GM23338 (cell line): Measurements from ENCODE around the gene PAPOLB. TPM values are rescaled to one million over a fixed set of nuclear protein-coding genes. Genes with fewer than 3 reads are reported as not detected.

ENCODE experiments used
- ATAC-seq: fragments of 200-7000 bp; cut with Tn5 transposase; 3 replicates; pipeline ENCODE4 v1.9.1; 2020
- DNase-seq: peaks from one replicate; pipeline ENCODE4 v3.0.0-alpha.2; 2015; ENCODE audit warnings: low spot score
- H2AFZ ChIP-seq: fragments of 200-600 bp; sonication (generic); 2 replicates; pipeline ENCODE4 v1.8.0; 2016; ENCODE audit warnings: antibody characterized with exemption, mild to moderate bottlenecking, moderate library complexity
- H3F3A ChIP-seq: fragments of 200-600 bp; sonication (generic); replicated peaks from 2 replicates; pipeline ENCODE4 v1.8.0; 2017; ENCODE audit warnings: antibody characterized with exemption, mixed run types, low read depth
- H3K27ac ChIP-seq: fragments of 200-600 bp; sonication (generic); 2 replicates; pipeline ENCODE4 v1.6.1; 2016; ENCODE audit warnings: low read depth
- H3K27me3 ChIP-seq: fragments of 200-600 bp; sonication (generic); 2 replicates; pipeline ENCODE4 v1.8.0; 2016; ENCODE audit warnings: mild to moderate bottlenecking, mixed run types, moderate library complexity; ENCODE audit not compliant: insufficient read depth
- H3K36me3 ChIP-seq: fragments of 200-600 bp; sonication (generic); 2 replicates; pipeline ENCODE4 v1.8.0; 2016; ENCODE audit warnings: mild to moderate bottlenecking; ENCODE audit not compliant: insufficient read depth
- H3K4me1 ChIP-seq: fragments of 200-600 bp; sonication (generic); 2 replicates; pipeline ENCODE4 v1.8.0; 2016; ENCODE audit warnings: mild to moderate bottlenecking, moderate library complexity; ENCODE audit not compliant: insufficient read depth
- H3K4me2 ChIP-seq: fragments of 200-600 bp; sonication (generic); 2 replicates; pipeline ENCODE4 v1.7.1; 2017; ENCODE audit warnings: mixed run types
- H3K4me3 ChIP-seq: fragments of 200-600 bp; sonication (generic); 2 replicates; pipeline ENCODE4 v1.6.1; 2016; ENCODE audit warnings: mixed run types
- H3K79me2 ChIP-seq: fragments of 200-600 bp; sonication (generic); replicated peaks from 2 replicates; pipeline ENCODE4 v1.8.0; 2017; ENCODE audit warnings: mild to moderate bottlenecking; ENCODE audit not compliant: insufficient read depth
- H3K9me2 ChIP-seq: fragments of 200-600 bp; sonication (generic); 2 replicates; pipeline ENCODE4 v1.8.0; 2017; ENCODE audit not compliant: insufficient read depth
- H4K20me1 ChIP-seq: fragments of 200-600 bp; sonication (generic); replicated peaks from 2 replicates; pipeline ENCODE4 v1.8.0; 2017; ENCODE audit warnings: mild to moderate bottlenecking; ENCODE audit not compliant: insufficient read depth
- H3K27ac Mint-ChIP-seq: 2 replicates; pipeline ENCODE4 v1.8.0; 2020; ENCODE audit warnings: inconsistent platforms, mild to moderate bottlenecking, moderate library complexity, mixed read lengths
- H3K27me3 Mint-ChIP-seq: 3 replicates; pipeline ENCODE4 v1.8.0; 2022; ENCODE audit warnings: low read depth, mild to moderate bottlenecking, moderate library complexity, mixed read lengths, inconsistent platforms; ENCODE audit not compliant: insufficient read depth, poor library complexity
- H3K36me3 Mint-ChIP-seq: 3 replicates; pipeline ENCODE4 v1.8.0; 2021; ENCODE audit warnings: low read depth, mild to moderate bottlenecking, inconsistent platforms, moderate library complexity, mixed read lengths
- H3K4me1 Mint-ChIP-seq: 3 replicates; pipeline ENCODE4 v1.8.0; 2020; ENCODE audit warnings: mild to moderate bottlenecking, inconsistent platforms, mixed read lengths
- H3K4me3 Mint-ChIP-seq: 3 replicates; pipeline ENCODE4 v1.8.0; 2021; ENCODE audit warnings: moderate library complexity, mild to moderate bottlenecking, inconsistent platforms, mixed read lengths
- H3K9me3 Mint-ChIP-seq: 3 replicates; pipeline ENCODE4 v1.8.0; 2020; ENCODE audit warnings: moderate library complexity, mild to moderate bottlenecking, inconsistent platforms, mixed read lengths
- CTCF ChIP-seq, 2 experiments: fragments of 200-600 bp in 1 of 2; sonication (generic) in 1 of 2; conservative IDR thresholded peaks; 2 replicates each; pipeline versions ENCODE4 v1.5.1 to v1.6.1; 2016 to 2017; ENCODE audit warnings: antibody characterized with exemption in 2 of 2, low read depth in 2 of 2, mild to moderate bottlenecking in 2 of 2, moderate library complexity in 1 of 2
- ETS1 ChIP-seq: IDR thresholded peaks from 2 replicates; pipeline ENCODE4 v1.6.1; 2016; ENCODE audit warnings: antibody characterized with exemption
- EZH2 ChIP-seq: fragments of 200-600 bp; sonication (generic); IDR thresholded peaks from one replicate; pipeline ENCODE4 v1.8.0; 2017; ENCODE audit warnings: antibody characterized with exemption, mild to moderate bottlenecking, low read depth; ENCODE audit not compliant: unreplicated experiment
- EZH2phosphoT487 ChIP-seq: fragments of 200-600 bp; sonication (generic); IDR thresholded peaks from one replicate; pipeline ENCODE4 v1.8.1; 2018; ENCODE audit warnings: antibody characterized with exemption; ENCODE audit not compliant: unreplicated experiment
- JUNB ChIP-seq: IDR thresholded peaks from one replicate; pipeline ENCODE4 v1.6.1; 2016; ENCODE audit warnings: antibody characterized with exemption; ENCODE audit not compliant: unreplicated experiment
- POLR2AphosphoS5 ChIP-seq: IDR thresholded peaks from 2 replicates; pipeline ENCODE4 v1.6.1; 2016; ENCODE audit warnings: antibody characterized with exemption, low read depth
- REST ChIP-seq: IDR thresholded peaks from one replicate; pipeline ENCODE4 v1.6.1; 2018; ENCODE audit warnings: antibody characterized with exemption; ENCODE audit not compliant: unreplicated experiment
- STAT1 ChIP-seq: IDR thresholded peaks from one replicate; pipeline ENCODE4 v1.6.1; 2016; ENCODE audit warnings: antibody characterized with exemption; ENCODE audit not compliant: unreplicated experiment
- ZNF331 ChIP-seq: fragments of 250-450 bp; sonication (Bioruptor Pico); IDR thresholded peaks from 2 replicates; pipeline ENCODE4 v1.5.0; 2020; ENCODE audit warnings: low read depth, mild to moderate bottlenecking, moderate library complexity
- ZNF462 ChIP-seq: fragments of 250-450 bp; sonication (Bioruptor Pico); IDR thresholded peaks from 2 replicates; pipeline ENCODE4 v1.5.0; 2020; ENCODE audit warnings: mild to moderate bottlenecking, moderate library complexity
- polyA plus RNA-seq: library from polyadenylated mRNA; unstranded; fragments of >200 nt; fragmentation: Nextera tagmentation; extraction: Ambion mirVana; gene quantifications from 2 replicates; pipeline ENCODE4 v1.2.1, GENCODE V29; 2016
- total RNA-seq: library from RNA; depleted of rRNA; stranded (reverse); fragments of >200 nt; shearing (Covaris generic); gene quantifications from 2 replicates; pipeline ENCODE4 v1.2.3, GENCODE V29; 2014

PAPOLB gene
- total and polyA plus RNA-seq, 2 experiments from 2014 or later = 0.08 to 0.42 TPM

- H3K27ac ChIP-seq = 0 out of 2 replicates have a peak overlapping the region, but pooled peaks have one; percentile 14
- DNase-seq = no peak
- TF ChIP-seq ZNF462 = no peak
- no peak for TF ChIP-seq REST
- TF ChIP-seq ETS1 = no peak
- TF ChIP-seq EZH2 = no peak
- TF ChIP-seq CTCF (conservative IDR thresholded peaks at IDR 0.05; ENCODE audit: low read depth in 2 of 2) = no peak
- no peak for TF ChIP-seq ZNF331 (CRISPR knock-in tag)
- no peak for TF ChIP-seq EZH2phosphoT487
- no peak for TF ChIP-seq POLR2AphosphoS5
- TF ChIP-seq JUNB = no peak
- no peak for TF ChIP-seq STAT1
- Mint-ChIP-seq H3K4me1 (peaks cover 9% of the 10 kb centered on the region), H3K9me3 (no peaks in the 10 kb centered on the region), H3K27me3 (peaks cover 11% of the 10 kb centered on the region), H3K36me3 (no peaks in the 10 kb centered on the region), H3K4me3 (no peak overlapping the region), H3K27ac (no peak overlapping the region)
- H3K79me2 ChIP-seq = no peaks in the 10 kb centered on the region
- H3K4me1 ChIP-seq = no peaks in the 10 kb centered on the region
- no peaks in the 10 kb centered on the region for H3K36me3 ChIP-seq
- no peaks in the 10 kb centered on the region for H3K9me2 ChIP-seq
- no peaks in the 10 kb centered on the region for H3K27me3 ChIP-seq
- H4K20me1 ChIP-seq = no peaks in the 10 kb centered on the region
- no peak for ATAC-seq
- H3F3A ChIP-seq = no peaks in the 10 kb centered on the region
- H3K4me3 ChIP-seq = no peak overlapping the region
- no peak overlapping the region for H3K4me2 ChIP-seq
- H2AFZ ChIP-seq = no peak overlapping the region
Observed at GRCh38 chr7:4841007-4841784, 20.6 kb downstream of the PAPOLB start.
